ENCODE measurements around the gene CCDC121.

The CCDC121 gene, protein sequence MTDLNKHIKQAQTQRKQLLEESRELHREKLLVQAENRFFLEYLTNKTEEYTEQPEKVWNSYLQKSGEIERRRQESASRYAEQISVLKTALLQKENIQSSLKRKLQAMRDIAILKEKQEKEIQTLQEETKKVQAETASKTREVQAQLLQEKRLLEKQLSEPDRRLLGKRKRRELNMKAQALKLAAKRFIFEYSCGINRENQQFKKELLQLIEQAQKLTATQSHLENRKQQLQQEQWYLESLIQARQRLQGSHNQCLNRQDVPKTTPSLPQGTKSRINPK

DNA sequence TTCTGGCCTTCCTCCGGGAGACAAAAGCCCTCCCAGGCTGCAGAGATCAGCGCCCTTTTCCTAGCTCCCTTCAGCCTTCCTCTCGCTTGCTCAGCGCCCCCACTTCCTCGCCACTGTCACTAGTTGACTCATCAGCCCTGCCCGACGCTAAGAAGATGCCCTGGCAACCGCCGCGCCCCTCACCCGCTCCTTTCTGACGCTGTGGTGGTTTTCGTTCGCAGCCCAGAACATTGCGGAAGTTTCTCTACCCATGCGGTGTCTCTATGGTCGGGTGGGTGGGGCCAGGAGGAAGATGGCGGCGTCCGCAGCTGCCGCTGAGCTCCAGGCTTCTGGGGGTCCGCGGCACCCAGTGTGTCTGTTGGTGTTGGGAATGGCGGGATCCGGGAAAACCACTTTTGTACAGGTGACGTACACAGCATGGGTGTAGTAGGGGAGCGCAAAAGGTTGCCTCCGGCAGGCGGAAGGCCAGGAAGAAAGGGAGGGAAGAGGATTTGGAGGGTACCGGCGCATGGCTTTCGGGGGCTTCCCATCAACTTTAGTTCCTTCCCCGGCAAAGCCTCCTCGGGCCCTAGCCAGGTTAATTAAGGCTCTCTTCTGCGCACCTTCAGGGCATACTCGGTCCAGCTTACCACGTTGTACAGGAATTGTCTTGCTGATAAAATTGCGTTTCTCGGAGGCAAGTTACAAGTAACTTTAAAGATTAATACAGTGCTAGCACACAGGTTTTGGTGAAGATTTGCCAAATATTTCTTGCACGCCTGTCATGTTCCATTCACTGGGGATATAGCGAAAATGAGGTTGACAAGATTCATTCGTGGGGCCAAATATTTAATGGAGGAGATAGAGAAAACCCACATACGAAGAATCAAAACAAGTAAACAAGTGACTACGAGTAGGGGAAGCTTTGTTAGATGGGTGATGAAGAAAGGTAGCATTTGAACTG is at the start of gene CCDC121, which contains the start of gene GPN1:
TSS of gene CCDC121 (minus strand) at position 246 of the 943 bp plus-strand sequence. CDS start 1,213 bp downstream, outside the sequence.
TSS of gene GPN1 (plus strand) at position 284 of the 943 bp plus-strand sequence. CDS start at position 293, 9 bp downstream.
- DNase-seq, result peak; percentile 98

DNA sequence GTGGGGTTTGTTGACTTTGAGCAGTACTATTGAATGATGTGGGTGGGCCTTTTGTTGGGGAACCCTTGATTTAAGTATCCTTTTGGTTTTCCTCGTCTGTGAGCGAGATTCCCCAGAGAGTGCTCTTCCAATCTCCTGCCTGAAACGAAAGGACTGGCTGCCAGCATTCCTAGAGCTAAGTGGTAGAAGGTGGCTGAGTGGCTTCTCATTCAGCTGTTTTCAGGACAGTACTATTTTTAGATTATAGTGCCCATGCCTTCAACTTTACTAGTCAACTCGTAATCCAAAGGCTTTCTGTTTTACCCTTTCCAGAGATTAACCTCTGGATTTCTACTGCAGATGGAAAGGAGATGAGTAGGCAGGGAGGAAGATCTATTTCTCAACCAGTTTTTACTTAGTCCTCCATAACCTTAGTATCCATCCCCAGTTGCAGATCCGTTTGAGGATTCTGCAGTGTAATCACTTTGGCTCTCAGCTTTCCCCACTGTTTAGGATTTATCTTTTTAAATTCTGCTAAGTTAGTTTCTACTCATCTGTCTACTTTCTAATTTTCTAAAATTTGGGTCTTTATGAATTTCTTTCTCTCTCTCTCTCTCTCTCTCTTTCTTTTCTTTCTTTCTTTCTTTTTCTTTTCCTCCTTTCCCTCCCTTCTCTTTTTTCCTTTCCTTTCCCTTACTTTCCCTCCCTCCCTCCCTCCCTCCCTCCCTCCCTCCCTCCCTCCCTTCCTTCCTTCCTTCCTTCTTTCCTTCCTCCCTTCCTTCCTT is 44.1 kb upstream of the CCDC121 start:
- no peak for DNase-seq

DNA sequence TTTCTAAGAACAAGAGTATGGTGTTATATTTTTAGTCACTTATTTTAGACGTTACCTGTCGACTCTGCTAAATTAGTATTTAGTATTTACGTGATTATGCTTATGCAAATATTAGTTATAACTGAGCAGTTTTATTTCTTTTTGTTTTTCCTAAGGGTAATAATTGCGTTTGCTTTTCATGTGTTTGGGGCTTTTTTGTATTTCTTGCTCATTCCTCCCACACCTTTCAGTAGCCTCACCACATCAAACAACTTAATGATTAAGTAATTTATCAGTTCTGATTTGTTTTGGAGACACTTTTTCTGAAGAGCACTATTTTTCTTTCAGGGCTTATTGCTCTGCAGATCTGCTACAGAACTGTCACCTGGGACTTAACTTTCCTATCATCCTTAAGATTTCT is 42.4 kb upstream of the CCDC121 start:
- DNase-seq, result no peak

DNA sequence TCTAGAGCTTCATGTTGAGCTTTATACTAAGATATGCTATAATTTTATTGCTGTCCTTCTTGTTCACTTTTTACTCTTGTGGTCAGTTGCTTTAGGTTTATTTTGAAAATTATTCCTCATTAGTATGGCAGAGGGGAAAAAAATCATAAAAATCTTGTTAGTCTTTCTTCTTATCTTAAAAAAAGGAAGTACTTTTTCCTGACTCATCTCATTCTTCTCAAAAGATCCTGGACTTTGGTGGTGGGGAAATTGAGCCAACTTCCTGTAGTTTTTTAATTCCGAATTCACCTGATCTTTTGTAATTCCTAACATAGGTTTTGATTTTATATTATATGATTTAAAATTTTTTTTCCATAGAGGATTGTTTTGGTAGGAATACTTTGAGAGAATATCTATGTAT is 38.6 kb upstream of the CCDC121 start:
- peak; percentile 36 for DNase-seq

DNA sequence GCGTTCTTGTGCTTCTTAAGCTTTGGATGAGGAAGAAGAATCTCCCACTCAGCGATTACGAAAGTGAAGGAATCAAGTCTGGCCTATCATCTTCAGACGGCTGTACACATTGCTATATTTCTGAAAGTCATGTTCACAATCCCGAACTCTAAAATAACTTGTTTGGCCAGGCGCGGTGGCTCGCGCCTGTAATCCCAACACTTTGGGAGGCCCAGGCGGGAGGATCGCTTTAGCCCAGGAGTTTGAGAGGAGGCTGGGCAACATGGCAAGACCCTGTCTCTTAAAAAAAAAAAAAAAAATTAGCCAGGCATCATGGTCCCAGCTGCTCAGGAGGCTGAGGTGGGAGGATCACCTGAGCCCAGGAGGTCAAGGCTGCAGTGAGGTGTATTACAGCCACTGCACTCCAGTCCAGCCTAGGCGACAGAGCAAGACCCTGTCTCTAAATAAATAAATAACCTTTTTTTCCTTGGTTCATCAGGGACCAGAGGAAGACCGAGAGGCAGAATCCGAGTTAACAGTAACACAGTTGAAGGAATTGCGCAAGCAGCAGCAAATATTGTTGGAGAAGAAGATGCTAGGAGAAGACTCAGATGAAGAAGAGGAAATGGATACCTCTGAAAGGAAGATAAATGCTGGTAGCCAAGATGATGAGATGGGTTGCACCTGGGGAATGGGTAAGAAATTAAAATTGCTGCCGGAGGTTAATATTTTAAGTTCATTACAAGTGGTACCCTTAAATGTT is 36.0 kb upstream of the CCDC121 start:
- DNase-seq, result peak; percentile 26

DNA sequence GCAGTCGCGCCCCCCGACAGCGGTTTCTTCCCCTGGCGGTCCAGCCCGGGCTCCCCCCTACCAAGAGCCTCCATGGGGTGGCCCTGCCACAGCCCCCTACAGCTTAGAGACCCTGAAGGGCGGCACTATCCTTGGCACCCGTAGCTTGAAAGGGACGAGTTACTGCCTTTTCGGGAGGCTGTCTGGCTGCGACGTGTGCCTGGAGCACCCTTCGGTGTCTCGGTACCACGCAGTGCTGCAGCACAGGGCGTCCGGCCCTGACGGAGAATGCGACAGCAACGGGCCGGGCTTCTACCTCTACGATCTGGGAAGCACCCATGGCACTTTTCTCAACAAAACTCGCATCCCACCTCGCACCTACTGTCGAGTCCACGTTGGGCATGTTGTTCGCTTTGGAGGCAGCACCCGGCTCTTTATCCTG is 35.4 kb upstream of the CCDC121 start:
- peak; percentile 8 for DNase-seq

DNA sequence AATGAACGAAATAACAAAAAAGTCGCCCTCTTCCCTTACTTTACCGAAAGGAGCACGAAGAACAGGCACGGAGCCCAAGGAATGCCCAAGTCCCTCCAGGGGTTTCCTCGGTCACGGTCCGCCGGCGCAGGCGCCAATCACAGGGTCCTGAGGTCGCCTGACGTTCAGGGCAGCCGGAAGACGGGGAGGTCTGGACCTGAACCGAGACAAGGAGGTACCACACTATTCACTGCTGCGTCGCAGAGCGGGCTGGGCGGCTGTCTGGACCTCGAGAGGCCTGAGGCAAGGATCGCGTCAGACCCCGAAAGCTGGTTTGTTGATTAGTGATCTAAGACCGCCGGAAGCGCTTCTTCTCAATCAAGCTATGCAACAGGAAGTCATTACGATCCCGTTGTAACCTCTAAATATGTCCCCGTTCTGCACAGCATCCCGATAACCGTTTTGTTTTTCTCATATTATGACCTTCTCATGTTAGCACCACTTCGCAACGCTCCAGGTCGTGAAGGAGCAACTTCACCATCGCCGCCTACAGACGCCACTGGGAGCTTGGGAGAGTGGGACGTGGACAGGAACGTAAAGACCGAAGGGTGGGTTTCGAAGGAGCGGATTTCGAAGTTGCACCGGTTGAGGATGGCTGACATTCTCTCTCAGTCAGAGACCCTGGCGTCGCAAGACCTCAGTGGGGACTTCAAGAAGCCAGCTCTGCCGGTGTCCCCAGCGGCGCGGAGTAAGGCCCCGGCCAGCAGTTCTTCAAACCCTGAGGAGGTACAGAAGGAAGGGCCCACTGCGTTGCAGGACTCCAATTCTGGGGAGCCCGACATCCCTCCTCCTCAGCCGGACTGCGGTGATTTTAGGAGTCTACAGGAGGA is 34.7 kb upstream of the CCDC121 start, which contains the start of the genes SLC4A1AP and SUPT7L:
TSS of gene SLC4A1AP (plus strand) at position 605 of the 869 bp plus-strand sequence. CDS start at position 631, 26 bp downstream.
TSS of gene SUPT7L (minus strand) at position 330 of the 869 bp plus-strand sequence. CDS start 1,422 bp downstream, outside the sequence.
- DNase-seq, result peak; percentile 82

DNA sequence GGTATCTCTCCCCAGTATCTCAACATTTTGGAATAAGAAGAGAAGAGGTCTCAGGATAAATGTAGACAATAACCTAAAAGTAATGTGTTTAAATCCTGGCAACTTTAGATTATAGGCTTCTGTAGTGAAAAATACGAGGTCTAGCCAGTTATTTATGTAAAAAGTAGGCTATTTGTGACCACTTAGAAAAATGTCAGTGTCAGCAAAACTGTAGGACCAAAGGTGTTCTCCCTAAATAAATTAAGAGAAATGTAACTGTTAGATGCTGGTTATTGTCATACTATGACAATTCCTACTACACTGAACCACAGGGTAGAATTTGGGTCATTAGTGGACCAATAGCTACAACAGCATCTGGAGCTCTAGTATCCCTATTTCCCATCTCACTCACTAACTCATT is 32.6 kb upstream of the CCDC121 start:
- no peak for DNase-seq

DNA sequence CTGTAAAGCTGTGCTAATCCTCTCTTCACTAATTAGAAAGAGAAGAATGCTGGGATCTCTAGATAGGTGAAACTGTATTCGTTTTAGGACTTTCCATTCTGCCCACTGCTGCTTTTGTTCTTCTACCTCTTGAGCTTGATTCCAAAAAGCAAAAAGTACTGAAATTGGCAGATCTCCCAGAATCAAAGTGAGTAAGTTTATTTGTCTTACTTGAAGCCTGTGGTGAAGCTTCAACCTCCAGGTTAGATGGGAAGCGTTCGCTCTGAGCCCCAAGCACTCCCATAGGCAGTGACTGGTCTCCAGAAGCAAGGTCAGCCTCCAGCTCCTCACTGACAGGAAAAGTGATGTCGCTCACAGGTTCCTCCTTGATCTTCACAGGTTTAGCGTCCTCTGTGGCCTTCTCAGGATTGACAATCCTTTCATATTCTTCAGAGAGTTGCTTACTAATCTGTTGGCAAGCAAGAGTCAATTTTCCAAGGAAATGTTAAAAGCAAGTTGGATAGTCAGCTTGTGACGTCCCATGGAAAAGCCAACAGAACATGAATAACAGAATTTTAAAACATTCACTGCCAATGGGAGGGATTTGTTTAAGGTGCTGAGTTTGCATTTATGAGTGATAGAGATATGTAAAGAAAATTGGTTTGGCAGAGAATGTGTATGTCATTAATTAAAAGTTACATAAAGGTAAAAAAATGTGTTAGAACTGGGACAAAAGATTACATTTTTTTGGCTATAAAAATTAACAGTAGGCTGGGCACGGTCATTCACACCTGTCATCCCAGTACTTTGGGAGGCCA is 26.5 kb upstream of the CCDC121 start:
- DNase-seq, result no peak

DNA sequence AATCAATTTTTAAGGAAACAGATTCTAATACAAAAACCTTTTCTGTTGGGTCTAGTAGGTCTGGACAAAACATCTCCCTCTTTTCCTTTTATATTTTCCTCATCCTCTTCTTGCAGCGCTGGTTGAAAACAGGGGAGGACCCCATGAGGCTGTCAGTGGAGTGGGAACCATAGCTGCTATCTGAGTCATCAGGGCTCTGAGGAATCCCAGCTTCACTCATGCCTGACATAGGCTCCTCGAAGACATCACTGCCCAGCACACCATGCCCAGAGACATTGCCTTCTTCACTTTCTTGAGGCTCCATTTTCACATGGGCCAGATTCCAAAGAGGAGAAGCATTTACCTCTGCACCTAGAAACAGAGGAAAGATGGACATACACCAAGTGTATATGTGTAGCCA is 24.6 kb upstream of the CCDC121 start:
- no peak for DNase-seq

DNA sequence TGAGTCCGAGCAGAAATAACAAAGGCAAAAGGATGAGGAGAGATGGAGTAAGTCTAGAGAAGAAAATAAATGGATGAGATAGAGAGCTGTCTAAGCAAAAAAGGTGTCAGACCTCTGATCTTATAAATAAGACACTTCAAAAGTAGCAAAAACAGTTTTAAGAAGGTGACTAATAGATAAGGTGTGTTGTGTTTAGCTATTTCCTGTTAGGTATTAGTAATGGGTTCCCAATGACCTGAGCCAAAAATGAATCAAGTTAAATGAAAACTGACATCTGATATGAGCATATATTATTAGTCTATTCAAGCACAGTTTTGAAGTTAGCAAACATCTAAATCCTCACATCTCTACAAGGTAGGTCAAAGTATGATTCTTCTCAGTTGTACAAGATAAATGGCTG is 24.0 kb upstream of the CCDC121 start:
- DNase-seq, result no peak

DNA sequence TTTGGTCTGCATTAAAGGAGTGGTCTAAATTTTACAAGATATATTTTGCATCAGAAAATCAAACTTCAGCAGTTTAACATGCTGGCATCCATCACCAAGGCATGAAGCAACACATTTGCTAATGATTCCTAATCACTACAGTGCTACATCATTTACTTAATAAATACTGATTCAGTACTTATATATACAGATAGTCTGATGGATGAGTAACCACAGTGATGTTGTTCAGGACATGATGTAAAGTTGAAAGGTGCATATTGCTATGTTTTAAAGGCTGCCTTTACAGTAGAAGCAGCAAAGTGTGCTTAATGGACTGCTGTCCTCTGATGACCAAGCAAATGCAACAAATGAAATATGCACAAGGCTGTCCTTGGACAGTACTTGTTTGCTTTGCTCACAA is 23.5 kb upstream of the CCDC121 start:
- DNase-seq, result no peak

DNA sequence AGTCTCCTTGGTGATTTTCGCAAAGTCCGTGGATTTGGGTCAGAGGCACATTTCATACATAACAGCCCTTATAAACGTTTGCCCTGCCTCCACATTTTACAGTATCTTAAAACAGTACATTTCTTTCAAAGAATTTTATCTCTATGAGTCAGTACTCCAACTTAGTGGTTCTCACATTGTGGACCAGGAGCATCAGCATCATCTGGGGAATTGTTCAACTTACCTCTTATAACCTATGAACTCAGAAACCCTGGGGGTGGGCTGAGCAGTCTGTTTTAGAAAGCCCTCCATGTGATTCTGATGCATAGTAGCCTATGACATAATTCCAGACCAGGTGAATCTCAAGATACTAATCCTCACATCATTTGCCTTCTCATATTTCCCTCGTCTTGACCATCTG is 22.2 kb upstream of the CCDC121 start:
- no peak for DNase-seq

DNA sequence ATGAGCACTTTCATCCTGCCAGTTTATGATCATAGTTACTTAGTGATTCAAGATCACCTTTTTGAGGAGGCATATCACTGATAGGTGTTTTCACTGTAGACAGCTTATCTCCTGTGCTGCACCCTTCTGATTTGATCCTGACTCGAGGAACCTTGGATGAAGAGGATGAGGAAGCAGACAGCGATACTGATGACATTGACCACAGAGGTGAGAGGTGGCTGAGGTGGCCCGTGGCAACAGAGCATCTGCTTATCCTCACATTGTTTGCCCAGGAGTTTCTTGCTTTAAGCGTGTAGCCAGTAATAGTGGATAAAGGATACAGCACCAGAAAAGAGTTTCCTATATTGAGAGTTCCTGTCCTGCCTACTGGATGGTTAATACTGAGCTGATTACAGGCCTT is 18.9 kb upstream of the CCDC121 start:
- no peak for DNase-seq

DNA sequence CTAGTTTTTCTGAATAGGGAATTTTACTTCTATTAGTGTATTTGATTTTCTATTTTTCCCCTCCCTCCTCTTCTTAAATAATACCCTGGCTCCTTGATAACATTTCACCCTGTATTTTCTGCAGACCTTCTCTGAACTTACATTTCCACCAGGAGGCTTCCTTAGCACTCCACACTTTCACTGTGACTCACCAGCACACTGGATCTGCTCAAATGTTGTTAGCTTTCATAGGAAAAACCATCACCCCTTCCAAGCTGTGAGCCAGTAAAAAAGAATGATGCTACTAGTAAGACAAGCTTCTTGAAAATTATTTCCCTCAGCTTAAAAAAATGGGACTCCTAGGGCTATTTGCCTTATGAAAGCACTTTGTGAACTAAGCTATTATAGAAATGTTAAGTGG is 18.5 kb upstream of the CCDC121 start:
- DNase-seq, result no peak

DNA sequence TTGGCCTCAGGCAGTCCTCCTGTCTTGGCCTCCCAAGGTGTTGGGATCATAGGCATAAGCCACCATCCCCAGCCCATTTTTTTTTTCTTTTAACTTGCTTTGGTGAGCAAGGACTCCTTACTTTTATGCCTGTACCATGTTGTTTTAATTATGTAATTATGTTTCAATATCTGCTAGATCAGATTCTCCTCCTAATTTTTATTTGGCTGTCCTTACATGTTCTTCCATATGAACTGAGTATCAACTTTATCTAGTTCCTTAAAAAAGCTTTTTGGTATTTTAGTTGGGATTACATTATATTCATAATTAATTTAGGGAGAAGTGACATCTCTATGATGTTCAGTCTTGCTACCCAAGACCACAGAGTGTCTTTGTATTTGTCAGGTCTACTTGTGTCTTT is 16.4 kb upstream of the CCDC121 start:
- no peak for DNase-seq

DNA sequence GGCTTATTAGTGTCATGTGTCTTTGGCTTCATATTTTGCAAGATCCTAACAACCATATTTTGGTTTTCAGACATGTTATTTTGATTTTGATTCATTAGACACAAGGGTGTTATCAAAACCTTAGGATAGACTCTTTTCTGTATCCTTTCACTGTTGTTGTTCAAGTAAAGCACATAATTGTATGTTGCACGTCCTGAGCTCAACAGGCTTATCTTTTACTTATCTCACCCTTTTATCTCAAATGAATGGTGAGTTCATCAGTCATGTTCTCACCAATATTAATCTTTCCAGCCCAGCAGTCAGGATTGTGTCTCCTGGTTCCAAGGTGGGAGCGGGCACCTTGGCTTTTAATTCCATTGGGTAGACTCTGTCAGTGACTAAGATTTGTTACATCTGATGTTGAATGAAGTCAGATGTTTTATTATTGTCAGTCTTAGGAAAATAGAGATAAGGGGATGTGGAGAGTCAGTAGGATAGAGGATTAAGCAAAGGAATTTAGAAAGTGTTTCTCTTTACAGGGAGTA is 12.0 kb upstream of the CCDC121 start:
- DNase-seq, result no peak

DNA sequence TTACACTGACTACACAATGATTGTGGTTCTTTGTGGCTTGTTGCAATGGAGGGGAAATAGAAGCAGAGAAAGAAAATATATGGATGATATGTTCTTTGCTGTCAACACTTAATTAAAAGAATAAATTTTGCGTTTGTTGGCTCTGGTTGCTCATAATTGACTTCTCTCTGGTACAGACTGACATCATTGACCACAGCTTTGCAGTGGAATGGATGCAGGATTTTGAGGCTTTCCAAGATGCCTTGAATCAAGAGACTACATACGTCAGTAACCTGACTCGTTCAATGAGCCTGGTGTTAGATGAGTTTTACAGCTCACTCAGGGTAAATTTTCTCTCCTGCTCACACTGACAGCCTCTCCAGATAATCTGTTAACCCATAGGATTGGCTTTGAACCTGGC is 9.9 kb upstream of the CCDC121 start:
- DNase-seq, result no peak

DNA sequence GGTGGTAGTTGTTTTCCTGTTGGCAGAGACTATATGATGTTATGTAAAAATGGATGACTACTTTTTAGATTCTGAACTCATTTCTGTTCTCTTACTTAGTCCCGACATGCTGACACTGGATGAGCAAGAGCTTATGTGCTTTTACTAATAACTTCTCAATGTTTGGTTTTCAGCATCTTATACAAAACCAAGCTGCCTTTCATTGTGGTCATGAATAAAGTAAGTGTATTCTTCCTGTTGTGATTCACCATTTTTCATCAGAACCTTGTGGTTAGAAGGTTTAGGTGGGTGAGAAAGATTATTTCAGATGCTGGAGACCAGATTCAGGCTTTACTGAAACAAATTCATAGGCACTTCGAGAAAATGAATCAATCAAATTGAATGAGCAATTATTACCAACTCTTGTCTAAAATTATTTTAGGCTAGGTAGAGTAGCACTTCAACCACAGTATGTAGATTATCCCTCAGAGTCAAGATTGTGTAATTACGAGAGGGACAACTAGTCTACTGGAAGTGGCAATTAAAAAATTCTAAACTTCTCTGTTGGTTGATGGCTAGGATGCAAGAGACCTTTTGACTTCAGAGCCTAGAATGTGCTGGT is 9.3 kb upstream of the CCDC121 start:
- DNase-seq, result no peak

DNA sequence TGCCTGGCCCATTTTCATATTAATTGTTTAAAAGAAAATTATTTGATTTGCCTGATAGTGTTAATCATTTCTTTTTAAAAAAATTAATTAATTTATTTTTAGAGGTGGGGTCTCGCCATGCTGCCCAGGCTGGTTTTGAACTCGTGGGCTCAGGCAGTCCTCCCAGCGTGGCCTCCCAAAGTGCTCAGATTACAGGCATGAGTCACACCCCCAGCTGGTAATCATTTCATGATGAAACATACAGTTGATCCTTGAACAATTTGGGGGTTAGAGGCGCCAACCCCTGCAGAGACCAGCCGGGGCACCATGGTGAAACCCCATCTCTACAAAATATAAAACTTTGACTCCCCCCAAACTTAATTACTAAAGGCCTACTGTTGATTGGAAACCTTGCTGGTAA is 8.0 kb upstream of the CCDC121 start:
- no peak for DNase-seq

Measured in suppressor macrophage treated with lipopolysaccharide for 4 hours (primary cell).